Transverse colon (tissue), 4 donors: ENCODE results near the gene FYCO1. TPM values are rescaled to one million over a fixed set of nuclear protein-coding genes. Genes with fewer than 3 reads are reported as not detected.

ENCODE experiments used
- DNase-seq: peaks from one replicate; pipeline ENCODE4 v3.0.0-alpha.2; 2019
- H3K27ac ChIP-seq, 4 donors: fragments of 200-600 bp; sonication (generic); 2 replicates each; pipeline ENCODE4 v1.5.1; 2016 to 2018; ENCODE audit warnings: inconsistent platforms in 4 of 4
- H3K27me3 ChIP-seq: fragments of 200-600 bp; sonication (generic); 2 replicates; pipeline ENCODE4 v1.5.1; 2017; ENCODE audit warnings: inconsistent platforms
- H3K36me3 ChIP-seq, 4 donors: fragments of 200-600 bp; sonication (generic); 2 replicates each; pipeline ENCODE4 v1.5.1; 2017 to 2019; ENCODE audit warnings: inconsistent platforms in 4 of 4
- H3K4me1 ChIP-seq, 4 donors: fragments of 200-600 bp; sonication (generic); 2 replicates each; pipeline ENCODE4 v1.5.1; 2017 to 2020; ENCODE audit warnings: inconsistent platforms in 4 of 4
- H3K4me3 ChIP-seq, 4 donors: fragments of 200-600 bp; sonication (generic); 1 replicate in 1 of 4; 2 replicates in 3 of 4; pipeline versions ENCODE4 v1.5.1 to v1.6.1; 2017 to 2019; ENCODE audit warnings: inconsistent platforms in 4 of 4
- H3K9me3 ChIP-seq, 2 donors: fragments of 200-600 bp; sonication (generic); 2 replicates each; pipeline ENCODE4 v1.5.1; 2017 to 2019; ENCODE audit warnings: inconsistent platforms in 2 of 2
- CTCF ChIP-seq, 5 experiments: fragments of 200-600 bp in 3 of 5; fragments of 450-650 bp in 2 of 5; sonication (generic) in 3 of 5; IDR thresholded peaks; 1 replicate in 2 of 5; 2 replicates in 3 of 5; pipeline ENCODE4 v1.5.1; 2016 to 2017; ENCODE audit warnings: antibody characterized with exemption in 5 of 5, inconsistent platforms in 3 of 5, mild to moderate bottlenecking in 2 of 5, moderate library complexity in 1 of 5
- EP300 ChIP-seq: sonication (generic); formaldehyde crosslinking; IDR thresholded peaks from one replicate; pipeline ENCODE4 v1.6.1; 2017; ENCODE audit warnings: antibody characterized with exemption, low read depth
- POLR2A ChIP-seq: fragments of 450-650 bp; IDR thresholded peaks from one replicate; pipeline ENCODE4 v1.6.1; 2016; ENCODE audit warnings: antibody characterized with exemption, mild to moderate bottlenecking, moderate library complexity
- POLR2AphosphoS5 ChIP-seq, 3 donors: sonication (generic); formaldehyde crosslinking; IDR thresholded peaks; one replicate each; pipeline ENCODE4 v1.6.1; 2016; ENCODE audit warnings: antibody characterized with exemption in 3 of 3
- WGBS, 2 donors: methylation state at CpG; one replicate each; pipeline ENCODE4 v1.1.5; 2018; ENCODE audit warnings: low coverage in 1 of 2; 5-methylcytosine and 5-hydroxymethylcytosine counted together
- in situ Hi-C, 4 donors: fragments of 200-750 bp; cut with MboI; loops; one replicate each; pipeline versions ENCODE4 v1.15.0 to v1.15.1; 2017; ENCODE audit warnings: low sequenced_read_pairs in 3 of 4, low pct_ligation_motif_present in 1 of 4, low pct_unique_long_range_greater_than_20kb in 1 of 4
- intact Hi-C: fragments of 100-400 bp; cut with DNase I; formaldehyde crosslinking; loops from one replicate; pipeline ENCODE4 v1.15.1; 2023; ENCODE audit warnings: low total_unique reads
- total RNA-seq, 4 donors: library from RNA; depleted of rRNA; stranded (reverse); fragments of >200 nt; gene quantifications; one replicate each; pipeline ENCODE4 v1.1.0, GENCODE V29; 2016

The FYCO1 gene
- total RNA-seq, 4 donors from 2014 or later: 34.5 to 40.0 (median 38.1) TPM

- in situ Hi-C loops (no loop called here), intact Hi-C loops (no loop called here)
- peak overlapping the region; percentile 82 to 86 (median 84) for H3K27ac ChIP-seq
- H3K9me3 ChIP-seq: no peaks in the 10 kb centered on the region
- peaks cover 0 to 7% (median 4%) of the 10 kb centered on the region in 4 donors for H3K36me3 ChIP-seq
- H3K4me3 ChIP-seq: no peak overlapping the region
- peaks cover 25 to 68% (median 50%) of the 10 kb centered on the region in 4 donors for H3K4me1 ChIP-seq
- TF ChIP-seq EP300 (no peak), CTCF (IDR thresholded peaks at IDR 0.05) (no peak), POLR2AphosphoS5 (IDR thresholded peaks at IDR 0.05) (no peak), POLR2A (no peak)
- no peaks in the 10 kb centered on the region for H3K27me3 ChIP-seq
- no peak for DNase-seq
- 66% methylated on average over 8 of the region's 8 CpGs; no CpG with 5 or more reads in 1 of the 2 donors for WGBS, 2 donors
Measured at GRCh38 chr3:45987368-45988291, 8.0 kb downstream of the FYCO1 start.

- Histone ChIP-seq H3K27ac (peak overlapping the region; percentile 82 to 86 (median 84)), H3K36me3 (peaks cover 0 to 11% (median 5%) of the 10 kb centered on the region in 4 donors), H3K27me3 (no peaks in the 10 kb centered on the region), H3K4me1 (peaks cover 25 to 57% (median 44%) of the 10 kb centered on the region in 4 donors), H3K4me3 (no peak overlapping the region), H3K9me3 (no peaks in the 10 kb centered on the region)
- no peak for DNase-seq
- in situ Hi-C loops: no loop called here
- intact Hi-C loops: no loop called here
- WGBS, 2 donors: 38% methylated on average over 5 of the region's 5 CpGs; no CpG with 5 or more reads in 1 of the 2 donors
- TF ChIP-seq POLR2AphosphoS5 (IDR thresholded peaks at IDR 0.05): no peak
- TF ChIP-seq EP300: no peak
- no peak for TF ChIP-seq CTCF (IDR thresholded peaks at IDR 0.05)
- TF ChIP-seq POLR2A: no peak
Measured at GRCh38 chr3:45986303-45986982, 9.2 kb downstream of the FYCO1 start.

- H3K27ac ChIP-seq: peak overlapping the region; percentile 82 to 86 (median 84)
- in situ Hi-C loops: no loop called here
Measured at GRCh38 chr3:45985532-45986302, 9.9 kb downstream of the FYCO1 start.

More at GRCh38 chr3:45985532-45986302, 9.9 kb downstream of the FYCO1 start:
- H3K9me3 ChIP-seq: no peaks in the 10 kb centered on the region
- no peak for TF ChIP-seq POLR2A
- no peak for TF ChIP-seq CTCF (IDR thresholded peaks at IDR 0.05)
- TF ChIP-seq EP300: no peak
- TF ChIP-seq POLR2AphosphoS5 (IDR thresholded peaks at IDR 0.05): no peak
- intact Hi-C loops: no loop called here
- H3K4me3 ChIP-seq: no peak overlapping the region
- DNase-seq: no peak
- H3K36me3 ChIP-seq: peaks cover 0 to 17% (median 6%) of the 10 kb centered on the region in 4 donors
- peaks cover 25 to 58% (median 44%) of the 10 kb centered on the region in 4 donors for H3K4me1 ChIP-seq
- no peaks in the 10 kb centered on the region for H3K27me3 ChIP-seq
- 56 to 69% methylated on average over 5 to 11 of the region's 13 CpGs for WGBS, 2 donors
